Measurements from ENCODE around the gene SIN3A.

GRCh38 chr15:75346796-75347221 lies 104.7 kb downstream of the SIN3A start, which contains the start of gene NEIL1:
- TF ChIP-seq, protein P1, sequence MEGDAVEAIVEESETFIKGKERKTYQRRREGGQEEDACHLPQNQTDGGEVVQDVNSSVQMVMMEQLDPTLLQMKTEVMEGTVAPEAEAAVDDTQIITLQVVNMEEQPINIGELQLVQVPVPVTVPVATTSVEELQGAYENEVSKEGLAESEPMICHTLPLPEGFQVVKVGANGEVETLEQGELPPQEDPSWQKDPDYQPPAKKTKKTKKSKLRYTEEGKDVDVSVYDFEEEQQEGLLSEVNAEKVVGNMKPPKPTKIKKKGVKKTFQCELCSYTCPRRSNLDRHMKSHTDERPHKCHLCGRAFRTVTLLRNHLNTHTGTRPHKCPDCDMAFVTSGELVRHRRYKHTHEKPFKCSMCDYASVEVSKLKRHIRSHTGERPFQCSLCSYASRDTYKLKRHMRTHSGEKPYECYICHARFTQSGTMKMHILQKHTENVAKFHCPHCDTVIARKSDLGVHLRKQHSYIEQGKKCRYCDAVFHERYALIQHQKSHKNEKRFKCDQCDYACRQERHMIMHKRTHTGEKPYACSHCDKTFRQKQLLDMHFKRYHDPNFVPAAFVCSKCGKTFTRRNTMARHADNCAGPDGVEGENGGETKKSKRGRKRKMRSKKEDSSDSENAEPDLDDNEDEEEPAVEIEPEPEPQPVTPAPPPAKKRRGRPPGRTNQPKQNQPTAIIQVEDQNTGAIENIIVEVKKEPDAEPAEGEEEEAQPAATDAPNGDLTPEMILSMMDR (conservative IDR thresholded peaks at IDR 0.05; ENCODE audit: low read length): no peak
- no peak for TF ChIP-seq EZH2phosphoT487 (IDR thresholded peaks at IDR 0.05; ENCODE audit: borderline replicate concordance, low read depth, low read length)

All from OCI-LY7 (cell line).